ENCODE measurements around the gene CFAP20DC.
A peak's percentile ranks its signal among the peaks of the same experiment; 100 is the strongest.
"Not testable (repeated sequence)": the region's sequence is repeated elsewhere in the genome, so short reads cannot be mapped to it uniquely, and the experiment has no call there.

The CFAP20DC gene

GRCh38 chr3:59017617-59017984 lies 32.2 kb downstream of the CFAP20DC start:
- DNase-seq (ENCODE audit: low spot score) = no peak

- no peak for DNase-seq (ENCODE audit: low spot score)
Observed at GRCh38 chr3:59016930-59017616, 32.8 kb downstream of the CFAP20DC start.

DNA sequence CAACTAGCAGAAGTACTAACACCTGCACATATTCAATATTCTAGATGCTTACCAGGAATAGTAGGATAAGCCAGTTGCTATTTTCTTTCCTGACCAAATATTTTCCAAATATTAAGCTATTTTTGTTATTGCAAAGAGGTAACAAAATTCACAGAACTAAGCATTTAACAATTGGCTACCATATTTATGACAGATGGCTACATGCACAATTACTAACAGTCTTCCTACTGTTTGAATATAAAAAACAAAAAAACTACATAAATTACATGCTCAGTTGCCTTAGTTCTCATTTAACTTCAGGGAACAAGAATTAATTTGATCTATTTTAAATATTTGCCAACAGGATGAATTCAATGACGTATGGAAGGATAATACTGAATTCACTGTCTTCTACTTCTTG lies 36.2 kb downstream of the CFAP20DC start:
- DNase-seq (ENCODE audit: low spot score) = no peak

- no peak for DNase-seq (ENCODE audit: low spot score)
Observed at GRCh38 chr3:59006634-59007517, 42.9 kb downstream of the CFAP20DC start.

GRCh38 chr3:59001675-59002074 lies 48.1 kb downstream of the CFAP20DC start:
- DNase-seq (ENCODE audit: low spot score) = no peak

- DNase-seq (ENCODE audit: low spot score) = no peak
Observed at GRCh38 chr3:58999774-59000160, 50.1 kb downstream of the CFAP20DC start.

GRCh38 chr3:58999134-58999773 lies 50.6 kb downstream of the CFAP20DC start:
- no peak for DNase-seq (ENCODE audit: low spot score)

- no peak for DNase-seq (ENCODE audit: low spot score)
Observed at GRCh38 chr3:58998476-58999117, 51.2 kb downstream of the CFAP20DC start.

- no peak for DNase-seq (ENCODE audit: low spot score)
Observed at GRCh38 chr3:58996730-58997129, 53.1 kb downstream of the CFAP20DC start.

GRCh38 chr3:58994746-58995330 lies 55.0 kb downstream of the CFAP20DC start:
- peak; percentile 63 for DNase-seq (ENCODE audit: low spot score)

DNA sequence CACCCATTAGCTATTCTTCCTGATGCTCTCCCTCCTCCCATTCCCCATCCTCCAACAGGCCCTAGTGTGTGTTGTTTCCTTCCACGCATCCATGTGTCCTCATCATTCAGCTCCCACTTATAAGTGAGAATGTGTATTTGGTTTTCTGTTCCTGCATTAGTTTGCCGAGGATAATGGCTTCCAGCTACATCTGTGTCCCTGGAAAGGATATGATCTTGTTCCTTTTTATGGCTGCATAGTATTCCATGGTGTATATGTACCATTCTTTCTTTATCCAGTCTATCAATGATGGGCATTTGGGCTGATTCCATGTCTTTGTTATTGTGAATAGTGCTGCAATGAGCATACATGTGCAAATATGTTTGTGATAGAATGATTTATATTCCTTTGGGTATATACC lies 56.3 kb downstream of the CFAP20DC start:
- no peak for DNase-seq (ENCODE audit: low spot score)

DNA sequence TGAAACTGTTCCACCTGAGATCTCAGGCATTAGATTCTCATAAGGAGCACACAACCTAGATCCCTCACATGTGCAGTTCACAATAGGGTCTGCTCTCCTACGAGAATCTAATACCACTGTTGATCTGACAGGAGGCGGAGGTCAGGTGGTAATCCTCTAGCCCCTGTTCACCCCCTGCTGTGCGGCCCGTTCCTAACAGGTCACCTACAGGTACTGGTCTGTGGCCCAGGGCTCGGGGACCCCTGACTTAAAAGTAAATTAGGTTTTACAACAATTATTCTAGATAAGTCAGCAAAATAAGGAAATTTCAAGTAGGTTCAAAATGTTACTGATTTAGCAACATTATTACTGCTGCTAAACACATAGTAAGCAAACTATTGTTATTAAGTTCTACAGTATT lies 58.2 kb downstream of the CFAP20DC start:
- no peak for DNase-seq (ENCODE audit: low spot score)

DNA sequence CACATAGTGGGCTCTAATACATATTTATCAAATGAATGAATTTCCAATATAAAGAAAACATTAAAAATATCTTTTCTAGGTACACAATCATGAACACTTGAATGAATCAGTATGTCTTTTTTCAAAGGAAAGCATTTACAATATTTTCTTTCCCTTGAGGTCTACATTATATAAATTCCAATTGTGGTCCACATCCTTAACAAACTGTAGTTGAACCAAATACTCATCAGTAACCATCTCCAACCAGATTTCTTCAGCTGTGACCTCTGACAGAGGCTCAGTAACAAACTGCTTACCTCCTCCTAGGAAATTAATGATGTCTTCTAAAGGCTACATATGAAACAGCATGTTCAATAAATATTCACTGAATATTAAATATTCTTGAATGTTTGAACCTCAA lies 58.8 kb downstream of the CFAP20DC start:
- no peak for DNase-seq (ENCODE audit: low spot score)

DNA sequence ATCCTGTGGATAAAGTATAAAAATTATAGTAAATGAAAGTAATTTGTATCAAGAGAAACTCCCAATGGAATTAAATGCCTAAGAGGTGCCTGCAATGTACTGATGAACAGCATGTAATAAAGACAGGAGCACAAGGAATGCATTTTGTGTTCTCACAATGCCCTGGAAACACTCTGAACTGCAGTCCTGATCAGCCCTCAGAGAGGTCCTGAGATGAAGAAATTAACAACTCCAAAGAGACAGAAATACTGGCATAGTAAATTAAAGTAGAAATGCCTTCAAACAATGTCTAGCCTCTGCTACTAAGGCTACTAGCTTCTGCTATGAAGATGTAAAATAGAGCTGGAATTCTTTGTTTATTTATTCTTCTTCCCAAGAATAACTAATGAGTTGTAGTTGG lies 59.9 kb downstream of the CFAP20DC start:
- DNase-seq (ENCODE audit: low spot score) = no peak

GRCh38 chr3:58989163-58989562 lies 60.7 kb downstream of the CFAP20DC start:
- DNase-seq (ENCODE audit: low spot score) = no peak

DNA sequence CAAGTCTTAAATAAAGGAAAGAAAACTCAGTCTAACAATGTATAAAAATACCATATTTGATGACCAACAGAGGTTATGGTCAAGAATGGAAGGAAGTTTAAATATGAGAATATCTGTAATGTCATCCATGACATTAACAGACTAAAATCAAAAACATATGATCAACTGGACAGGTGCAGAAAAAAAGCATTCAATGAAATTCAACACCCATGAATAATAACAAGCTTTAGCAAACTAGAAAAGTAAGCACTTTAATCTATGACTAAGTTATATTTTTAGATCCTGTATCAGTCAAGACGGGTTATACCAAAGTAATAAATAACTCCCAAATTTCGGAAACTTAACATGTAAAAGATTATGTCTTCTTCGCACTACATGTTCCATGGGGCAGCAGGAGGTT lies 61.8 kb downstream of the CFAP20DC start:
- DNase-seq (ENCODE audit: low spot score) = no peak

- no peak for DNase-seq (ENCODE audit: low spot score)
Observed at GRCh38 chr3:58986654-58987053, 63.2 kb downstream of the CFAP20DC start.

- DNase-seq (ENCODE audit: low spot score) = no peak
Observed at GRCh38 chr3:58979840-58980239, 70.0 kb downstream of the CFAP20DC start.

DNA sequence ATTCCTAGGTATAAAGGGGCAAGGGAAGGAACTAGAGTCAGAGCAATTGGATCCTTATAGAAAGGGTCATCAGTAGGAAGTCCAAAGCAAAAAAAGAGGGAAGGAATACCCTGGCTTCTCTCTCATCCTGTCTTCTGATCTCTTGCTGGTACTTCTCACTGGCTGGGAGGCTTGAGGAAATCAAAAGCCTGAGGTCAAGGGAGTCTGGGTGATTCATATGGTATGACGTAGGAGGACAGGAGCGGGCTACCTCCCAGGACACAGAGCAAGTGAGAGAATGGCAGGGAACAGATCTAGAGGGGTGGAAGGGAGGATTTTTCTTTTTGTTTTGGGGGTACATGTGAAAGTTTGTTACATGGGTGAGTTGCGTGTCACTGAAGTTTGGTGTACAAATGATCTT lies 76.0 kb downstream of the CFAP20DC start:
- no peak for DNase-seq (ENCODE audit: low spot score)

GRCh38 chr3:58967866-58968265 lies 82.0 kb downstream of the CFAP20DC start:
- not testable (repeated sequence) for DNase-seq (ENCODE audit: low spot score)

GRCh38 chr3:58965865-58966264 lies 84.0 kb downstream of the CFAP20DC start:
- no peak for DNase-seq (ENCODE audit: low spot score)

GRCh38 chr3:58963928-58964503 lies 85.8 kb downstream of the CFAP20DC start:
- DNase-seq (ENCODE audit: low spot score) = no peak
